H7 (cell line): ENCODE measurements around the gene ASCL4. TPM values are rescaled to one million over a fixed set of nuclear protein-coding genes. Genes with fewer than 3 reads are reported as not detected.

Source experiments
- DNase-seq: peaks from one replicate; pipeline ENCODE4 v3.0.0; 2012
- H3K27me3 ChIP-seq: 2 replicates; pipeline ENCODE4 v1.6.0; 2011; ENCODE audit warnings: mild to moderate bottlenecking, low read length; ENCODE audit not compliant: control insufficient read depth, insufficient read depth
- H3K36me3 ChIP-seq: replicated peaks from 2 replicates; pipeline ENCODE4 v1.5.1; 2011; ENCODE audit warnings: low read length; ENCODE audit not compliant: control insufficient read depth, insufficient read depth
- H3K4me3 ChIP-seq: 2 replicates; pipeline ENCODE4 v1.5.1; 2011; ENCODE audit warnings: low read depth, mild to moderate bottlenecking, control low read depth, low read length, moderate library complexity; ENCODE audit not compliant: insufficient read depth
- total RNA-seq: library from RNA; depleted of rRNA; stranded (reverse); fragments of >200 nt; shearing (Covaris generic); gene quantifications from 2 replicates; pipeline ENCODE4 v1.2.3, GENCODE V29; 2014; rRNA removed

The ASCL4 gene
- total RNA-seq, 1 experiment from 2014 or later, result not detected

DNA sequence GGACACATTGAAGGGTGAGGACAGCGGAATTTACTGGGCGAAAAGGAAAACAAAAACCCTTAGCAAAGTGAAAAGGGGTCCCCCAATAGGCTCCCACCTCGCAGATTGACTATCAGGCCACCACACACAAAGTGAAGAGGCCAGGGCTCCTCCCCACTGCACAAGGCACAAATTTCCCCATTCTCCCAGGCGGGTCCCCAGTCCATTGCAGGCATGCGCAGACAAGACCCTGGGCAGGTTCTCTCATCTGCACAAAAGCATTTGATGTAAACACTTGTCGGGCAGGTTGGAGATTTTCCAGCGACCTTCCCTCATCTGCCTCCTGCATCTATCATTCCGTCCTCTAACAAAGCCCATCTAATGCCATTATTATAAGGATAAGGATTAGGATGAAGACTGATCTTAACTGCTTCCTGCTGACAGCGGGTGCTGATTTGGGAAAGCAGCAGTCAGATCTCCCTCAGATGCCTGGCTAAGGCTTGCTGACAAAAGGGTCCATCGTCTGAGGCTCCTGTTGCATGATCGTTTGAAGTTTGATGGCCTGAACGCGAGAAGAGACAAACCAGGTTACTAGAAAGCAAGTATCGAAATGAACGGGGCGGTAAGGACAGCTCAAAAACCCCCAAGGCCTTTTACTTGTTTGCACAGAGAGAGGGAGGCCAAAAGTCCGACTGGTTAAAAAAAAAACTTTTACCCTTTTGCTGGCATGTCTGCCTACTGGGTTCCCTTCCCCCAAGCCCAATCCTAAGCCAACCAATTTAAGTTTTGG lies 14.4 kb downstream of the ASCL4 start:
- Histone ChIP-seq H3K36me3 (no peaks in the 10 kb centered on the region), H3K27me3 (no peaks in the 10 kb centered on the region), H3K4me3 (no peak overlapping the region)
- DNase-seq, result no peak

DNA sequence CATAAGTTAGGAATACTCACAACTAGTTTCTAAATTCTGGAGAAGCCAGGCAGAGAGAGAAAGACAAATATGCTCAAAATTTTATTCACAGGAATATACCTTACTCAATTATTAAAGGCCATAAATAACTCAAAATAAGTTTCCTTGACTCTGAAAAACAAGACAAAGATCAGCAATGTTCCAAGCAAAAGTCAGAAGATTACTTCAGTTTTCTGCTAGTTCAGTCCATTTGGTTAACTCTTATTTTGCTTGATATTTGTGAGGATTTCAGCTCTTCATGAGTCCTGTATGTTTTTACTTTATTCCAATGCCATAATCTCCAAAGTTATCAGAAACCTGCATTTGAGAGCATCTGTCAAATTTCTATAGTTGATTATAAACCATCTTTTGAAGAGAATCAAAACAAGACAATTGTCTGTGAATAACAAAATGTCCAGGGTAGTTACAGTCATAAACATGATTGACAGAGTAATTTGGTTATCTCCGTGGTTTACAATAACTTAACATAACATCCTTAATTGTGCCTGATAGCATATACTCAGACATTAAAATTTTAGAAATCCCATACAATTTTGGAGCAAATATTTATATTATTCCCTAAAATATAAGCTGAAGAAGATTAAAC lies 17.1 kb downstream of the ASCL4 start:
- no peak overlapping the region for H3K4me3 ChIP-seq
- H3K27me3 ChIP-seq, result 0 out of 2 replicates have a peak, but pooled peaks cover 1% of the 10 kb centered on the region
- H3K36me3 ChIP-seq, result no peaks in the 10 kb centered on the region
- DNase-seq, result no peak

DNA sequence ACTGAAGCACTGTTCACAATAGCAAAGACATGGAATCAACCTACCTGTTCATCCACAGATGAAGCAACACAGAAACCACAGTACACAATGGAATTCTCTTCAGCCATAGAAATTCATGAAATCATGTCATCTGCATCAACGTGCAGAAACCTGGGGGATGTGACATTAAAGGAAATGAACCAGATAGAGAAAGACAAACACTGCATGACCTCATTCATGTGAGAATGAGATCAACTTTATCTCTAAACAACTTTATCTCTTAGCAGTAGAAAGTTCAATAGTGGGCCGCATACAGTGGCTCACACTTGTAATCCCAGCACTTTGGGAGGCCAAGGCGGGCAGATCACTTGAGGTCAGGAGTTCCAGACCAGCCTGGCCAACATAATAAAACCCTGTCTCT lies 19.9 kb downstream of the ASCL4 start:
- 0 out of 2 replicates have a peak, but pooled peaks cover 2% of the 10 kb centered on the region for H3K27me3 ChIP-seq
- H3K36me3 ChIP-seq, result no peaks in the 10 kb centered on the region
- H3K4me3 ChIP-seq, result no peak overlapping the region
- no peak for DNase-seq

DNA sequence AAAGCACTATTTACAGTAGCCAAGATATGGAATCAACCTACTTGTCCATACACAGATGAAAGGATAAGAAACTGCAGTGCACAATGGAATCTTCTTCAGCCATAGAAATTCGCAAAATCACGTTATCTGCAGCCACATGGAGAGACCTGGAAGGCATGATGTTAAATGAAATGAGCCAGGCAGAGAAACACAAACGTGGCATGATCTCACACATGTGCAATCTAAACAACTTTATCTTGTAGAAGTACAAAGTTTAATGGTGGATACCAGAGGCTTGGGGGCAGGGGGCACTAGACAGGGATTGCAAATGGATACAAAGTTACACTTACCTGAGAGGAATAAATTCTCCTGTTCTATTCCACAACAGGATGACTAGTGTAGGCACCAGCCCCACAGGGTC lies 24.1 kb downstream of the ASCL4 start:
- H3K36me3 ChIP-seq, result no peaks in the 10 kb centered on the region
- 0 out of 2 replicates have a peak, but pooled peaks cover 2% of the 10 kb centered on the region for H3K27me3 ChIP-seq
- DNase-seq, result no peak
- H3K4me3 ChIP-seq, result no peak overlapping the region

DNA sequence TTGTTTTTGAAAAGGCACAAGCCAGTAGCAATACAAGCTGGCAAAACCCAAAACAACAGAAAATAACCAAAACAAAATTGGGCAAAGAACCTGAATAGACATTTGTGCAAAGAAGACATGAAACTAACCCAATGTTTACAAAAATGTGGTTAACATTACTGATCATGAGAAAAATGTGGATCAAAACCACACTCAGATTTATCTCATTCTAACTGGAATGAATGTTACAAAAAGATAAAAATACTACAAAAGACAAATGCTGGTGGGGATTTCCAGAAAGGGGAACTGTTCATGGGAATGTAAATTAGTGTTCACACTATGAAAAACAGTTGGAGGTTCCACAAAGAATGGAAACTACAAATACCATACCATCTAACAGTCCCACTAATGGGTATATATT lies 26.6 kb downstream of the ASCL4 start:
- no peak for DNase-seq
- H3K4me3 ChIP-seq, result no peak overlapping the region
- no peaks in the 10 kb centered on the region for H3K36me3 ChIP-seq
- H3K27me3 ChIP-seq, result 0 out of 2 replicates have a peak, but pooled peaks cover 2% of the 10 kb centered on the region

DNA sequence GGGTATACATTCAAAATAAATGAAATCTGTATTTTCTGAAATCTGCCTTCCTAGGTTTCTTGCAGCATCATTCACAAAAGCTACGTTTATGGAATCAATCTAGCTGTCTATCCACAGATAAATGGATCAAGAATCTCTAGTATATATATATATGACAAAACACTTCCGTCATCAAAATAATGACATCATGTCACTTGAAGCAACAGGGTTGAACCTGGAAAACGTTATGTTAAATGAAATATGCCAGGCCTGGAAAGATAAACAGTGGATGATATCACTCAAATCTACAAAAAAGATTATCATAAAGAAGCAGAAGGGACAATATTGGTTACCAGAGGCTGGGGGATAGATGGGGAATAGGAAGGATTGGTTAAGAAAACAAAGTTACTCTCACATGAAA lies 28.6 kb downstream of the ASCL4 start:
- H3K27me3 ChIP-seq, result no peaks in the 10 kb centered on the region; the same call in 1 of the 2 replicates
- no peak for DNase-seq
- H3K36me3 ChIP-seq, result no peaks in the 10 kb centered on the region
- H3K4me3 ChIP-seq, result no peak overlapping the region

DNA sequence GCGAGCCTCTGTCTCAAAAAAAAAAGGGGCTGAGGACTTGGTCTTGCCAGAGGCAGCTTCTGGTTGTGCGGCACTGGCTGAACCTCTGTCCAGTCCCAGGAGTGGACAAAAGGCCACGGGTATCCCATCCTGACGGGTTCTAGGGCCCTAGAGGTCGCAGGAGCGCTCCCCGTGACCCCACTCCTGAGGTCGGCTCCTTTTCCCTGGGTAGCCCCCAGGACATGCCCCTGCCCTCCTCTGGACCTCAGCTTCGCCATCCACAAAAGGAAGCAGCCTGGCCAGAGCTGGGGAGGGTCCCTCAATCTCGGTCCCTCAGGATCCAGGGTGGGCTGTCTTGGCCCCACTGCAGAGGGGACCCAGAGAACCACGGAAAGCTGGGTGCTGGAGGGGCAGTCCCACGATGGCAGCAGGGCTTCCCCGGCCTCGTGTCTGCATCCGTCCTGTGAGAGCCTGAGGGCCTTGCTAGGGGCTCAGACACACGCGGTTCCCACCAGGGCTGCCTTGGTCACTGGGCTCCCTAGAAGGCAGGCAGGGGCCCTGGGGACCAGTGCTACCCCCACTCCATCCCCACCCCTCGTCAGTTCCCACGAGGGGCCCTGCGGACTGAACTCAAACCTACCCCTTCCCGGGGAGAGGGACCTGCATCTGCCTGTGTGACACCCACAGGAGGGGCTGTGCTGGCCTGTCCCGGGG lies 31.1 kb downstream of the ASCL4 start:
- Histone ChIP-seq H3K27me3 (no peaks in the 10 kb centered on the region; the same call in 1 of the 2 replicates), H3K4me3 (no peak overlapping the region), H3K36me3 (no peaks in the 10 kb centered on the region)
- no peak for DNase-seq

DNA sequence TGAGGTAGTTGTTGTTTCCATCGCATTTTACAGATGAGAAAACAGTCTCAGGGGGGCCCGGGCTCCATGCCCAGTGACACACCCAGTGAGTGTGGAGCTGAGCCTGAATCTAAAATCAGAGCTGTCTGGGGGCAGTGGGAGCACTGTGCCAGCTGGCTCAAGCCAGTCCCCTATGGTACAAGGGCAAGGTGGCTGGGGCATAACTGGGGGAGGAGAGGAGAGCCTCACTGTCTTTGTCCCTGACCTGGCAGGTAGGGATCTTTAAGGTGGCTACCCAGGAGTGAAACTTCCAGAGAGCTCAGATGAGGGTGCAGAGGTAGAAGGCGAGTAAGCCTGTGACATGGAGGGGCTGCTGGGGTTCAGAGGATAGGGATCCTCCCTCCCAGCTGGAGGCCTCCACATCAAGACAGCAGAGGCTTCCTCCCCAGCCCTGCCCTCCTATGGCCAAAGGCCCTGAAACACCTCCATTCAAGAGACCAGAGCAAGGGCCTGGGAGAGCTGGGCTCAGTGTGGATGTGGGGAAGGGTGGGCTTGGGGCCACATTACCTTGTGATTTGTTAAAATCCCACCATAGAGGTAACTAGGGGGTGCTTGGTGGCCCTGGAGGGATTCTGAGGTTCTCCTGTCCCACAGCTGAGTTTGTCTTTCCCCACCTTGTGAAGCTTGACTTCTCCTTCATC lies 33.1 kb downstream of the ASCL4 start:
- Histone ChIP-seq H3K4me3 (no peak overlapping the region), H3K36me3 (no peaks in the 10 kb centered on the region), H3K27me3 (no peaks in the 10 kb centered on the region; the same call in 1 of the 2 replicates)
- DNase-seq, result no peak

DNA sequence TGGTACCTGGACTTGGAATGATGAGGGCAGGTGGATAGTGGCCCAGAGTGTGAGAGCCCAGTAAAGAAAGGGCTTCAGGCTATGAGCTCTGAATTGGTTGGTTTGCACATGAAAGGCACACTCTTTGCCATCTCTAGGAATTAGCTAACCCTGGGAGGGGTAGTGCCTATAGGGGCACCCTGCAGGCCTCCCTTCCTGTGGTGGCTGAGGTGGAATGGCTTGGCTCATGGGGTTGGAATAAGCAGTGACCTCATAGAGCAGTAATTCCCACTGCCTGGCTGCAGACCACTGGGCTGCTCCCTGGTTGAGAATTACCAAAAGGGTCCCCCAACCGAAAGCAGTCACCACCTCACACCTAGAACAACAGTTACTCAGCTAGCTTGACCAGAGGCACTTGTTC lies 42.7 kb downstream of the ASCL4 start:
- no peak overlapping the region for H3K4me3 ChIP-seq
- no peaks in the 10 kb centered on the region for H3K27me3 ChIP-seq
- DNase-seq, result no peak
- no peaks in the 10 kb centered on the region for H3K36me3 ChIP-seq

DNA sequence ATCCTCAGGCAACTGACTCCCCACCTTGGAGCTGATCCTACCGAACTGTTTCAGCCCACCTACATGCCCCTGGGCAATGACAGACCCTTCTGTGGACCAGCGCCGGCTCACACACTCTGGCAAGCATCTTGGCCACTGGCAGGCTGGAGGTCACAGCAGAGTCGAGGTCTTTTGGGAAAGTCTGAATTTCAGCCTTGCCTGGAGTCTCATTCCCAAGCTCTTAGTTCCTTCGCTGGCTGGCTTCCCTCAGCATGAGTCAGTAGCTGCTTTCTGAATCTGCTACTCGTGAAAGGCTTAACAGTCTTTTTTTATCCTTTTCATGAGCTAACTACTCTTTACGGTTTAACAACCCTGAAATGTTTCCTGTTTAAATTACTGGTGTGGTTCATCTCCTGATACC lies 44.5 kb downstream of the ASCL4 start:
- no peak overlapping the region for H3K4me3 ChIP-seq
- no peaks in the 10 kb centered on the region for H3K36me3 ChIP-seq
- no peaks in the 10 kb centered on the region for H3K27me3 ChIP-seq
- DNase-seq, result no peak

DNA sequence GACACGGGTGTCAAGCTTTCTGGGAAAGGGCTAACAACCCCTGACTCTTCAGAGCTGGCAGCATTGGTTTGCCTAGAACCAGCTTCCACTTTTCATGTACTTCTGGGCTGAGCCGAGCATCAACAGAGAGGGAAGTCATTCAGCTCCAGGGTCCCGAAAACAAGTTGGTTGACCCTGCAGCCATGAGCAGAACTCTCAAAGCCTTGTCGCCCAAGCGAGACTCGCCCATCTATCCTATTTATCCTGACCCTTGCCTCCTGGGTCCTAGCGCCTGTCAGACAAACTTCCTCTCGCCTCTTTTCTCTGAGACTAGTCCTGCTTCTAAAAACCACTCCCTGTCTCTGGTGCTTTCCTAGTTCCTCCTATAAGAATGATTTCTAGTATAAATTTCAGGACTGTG lies 47.9 kb downstream of the ASCL4 start:
- H3K4me3 ChIP-seq, result no peak overlapping the region
- H3K36me3 ChIP-seq, result no peaks in the 10 kb centered on the region
- DNase-seq, result no peak
- no peaks in the 10 kb centered on the region for H3K27me3 ChIP-seq

Other genes with a start within 250 kb of the ASCL4 start
- gene PWP1, start 88.9 kb upstream of the ASCL4 start, total RNA-seq, result 62.1 and 65.9 TPM in 2 replicates
- gene PRDM4, start 13.6 kb upstream of the ASCL4 start, total RNA-seq, result 14.4 and 19.3 TPM in 2 replicates